Kidney capillary endothelial cell (primary cell): ENCODE results near the gene NAA10.

Experiments used
- DNase-seq: peaks from one replicate; pipeline ENCODE4 v3.0.0-alpha.2; 2018; ENCODE audit warnings: low spot score

Gene NAA10

GRCh38 chrX:153966841-153967535, 32.2 kb upstream of the NAA10 start:
- no peak for DNase-seq

- no peak for DNase-seq
Measured at GRCh38 chrX:153966283-153966688, 31.4 kb upstream of the NAA10 start.

- no peak for DNase-seq
Measured at GRCh38 chrX:153965406-153965805, 30.6 kb upstream of the NAA10 start.

DNA sequence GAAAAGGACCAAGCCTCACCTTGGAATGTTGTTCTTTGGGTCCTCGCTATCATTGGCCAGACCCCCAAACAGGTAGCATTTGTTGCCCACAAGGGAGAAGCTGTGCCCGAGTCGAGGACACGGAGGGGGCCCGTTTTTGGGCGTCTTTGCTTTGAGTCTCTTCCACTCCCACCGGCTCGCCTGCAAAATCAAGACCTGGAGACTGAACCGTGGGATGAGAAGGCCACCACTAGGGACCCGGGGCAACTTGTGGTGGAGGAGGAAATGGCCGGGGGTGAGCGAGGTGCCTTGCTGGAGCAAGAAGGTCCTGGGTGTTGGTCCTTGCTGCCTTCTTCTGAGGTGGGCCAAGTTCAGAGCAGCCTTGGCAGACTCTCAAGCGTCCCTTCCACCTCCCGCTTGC, 29.3 kb upstream of the NAA10 start:
- DNase-seq = no peak

DNA sequence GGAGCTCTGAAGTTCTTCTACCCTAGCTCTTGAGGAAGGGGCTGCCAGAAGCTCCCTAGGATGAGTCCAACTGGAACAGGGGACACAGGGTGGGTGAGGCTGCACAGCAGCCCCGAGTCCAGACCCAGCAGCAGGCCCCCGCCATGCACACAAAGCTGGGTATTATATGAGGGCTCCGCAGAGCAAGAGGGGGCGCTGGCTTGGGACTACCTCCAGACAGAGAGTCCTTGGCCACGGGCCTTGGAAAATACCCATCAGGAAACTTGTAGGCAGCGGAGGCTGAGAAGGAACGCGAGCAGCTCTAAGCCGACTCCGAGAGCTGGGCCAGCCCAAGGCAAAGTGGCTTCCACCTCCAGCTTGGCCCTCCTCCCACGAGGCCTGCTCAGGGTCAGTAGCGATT, 28.7 kb upstream of the NAA10 start:
- no peak for DNase-seq

DNA sequence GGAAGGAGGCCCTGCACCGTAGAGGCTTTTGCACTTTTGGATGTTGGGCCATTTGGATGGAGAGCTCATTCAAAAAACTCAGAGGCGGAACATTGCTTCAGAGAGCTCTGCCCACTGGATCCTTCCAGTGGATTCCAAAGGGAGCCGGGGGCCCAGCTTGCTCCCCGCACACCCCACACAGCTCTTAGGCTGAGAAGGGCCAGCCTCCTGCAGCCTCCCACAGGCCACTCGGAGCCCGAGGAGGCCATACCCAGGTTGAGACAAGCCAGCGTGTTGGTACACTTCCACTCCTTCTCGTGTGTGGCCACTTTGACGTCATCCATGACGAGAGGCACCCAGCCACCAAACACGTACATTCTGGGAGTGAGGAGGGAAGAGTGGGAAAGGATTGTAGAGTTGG, 26.5 kb upstream of the NAA10 start:
- DNase-seq = no peak

DNA sequence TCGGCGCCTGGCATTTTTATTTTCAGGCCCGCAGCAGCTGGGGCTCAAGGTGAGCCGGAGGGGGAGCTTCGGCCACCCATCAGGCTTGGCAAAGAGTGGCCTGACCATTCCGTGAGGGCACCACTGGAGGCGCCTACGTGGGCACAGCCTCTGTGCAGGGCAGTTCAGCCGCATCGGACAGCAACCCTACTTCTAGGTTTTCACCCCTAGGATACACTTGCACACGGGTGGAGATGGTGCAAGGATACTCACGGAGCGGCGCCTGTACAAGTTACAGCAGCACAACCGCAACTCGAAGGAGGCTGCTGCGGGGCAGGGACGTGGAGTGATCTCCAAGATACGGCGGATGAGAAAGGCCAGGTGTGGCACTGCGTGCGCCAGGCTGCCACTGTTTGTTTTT, 25.9 kb upstream of the NAA10 start:
- DNase-seq = no peak

DNA sequence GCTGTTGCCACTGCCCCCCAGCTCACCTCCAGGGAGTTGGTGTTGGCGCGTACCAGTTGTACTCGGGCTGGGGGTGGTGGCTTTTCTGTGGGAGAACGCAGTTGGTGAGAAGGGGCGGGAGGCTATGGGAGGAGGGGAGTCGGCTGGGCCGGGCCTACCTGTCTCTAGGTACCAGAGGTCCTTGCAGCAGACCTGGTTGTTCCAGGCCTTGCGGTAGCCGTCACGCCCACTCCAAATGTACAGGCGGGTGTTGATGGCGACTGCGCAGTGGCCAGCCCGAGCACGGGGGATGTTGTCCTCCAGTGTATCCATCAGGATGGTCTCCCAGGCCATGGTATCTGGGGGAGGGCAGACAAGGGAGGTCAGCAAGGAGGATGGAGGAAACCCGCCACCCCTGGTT, 25.2 kb upstream of the NAA10 start:
- DNase-seq = no peak

- no peak for DNase-seq
Measured at GRCh38 chrX:153959649-153960048, 24.8 kb upstream of the NAA10 start.

DNA sequence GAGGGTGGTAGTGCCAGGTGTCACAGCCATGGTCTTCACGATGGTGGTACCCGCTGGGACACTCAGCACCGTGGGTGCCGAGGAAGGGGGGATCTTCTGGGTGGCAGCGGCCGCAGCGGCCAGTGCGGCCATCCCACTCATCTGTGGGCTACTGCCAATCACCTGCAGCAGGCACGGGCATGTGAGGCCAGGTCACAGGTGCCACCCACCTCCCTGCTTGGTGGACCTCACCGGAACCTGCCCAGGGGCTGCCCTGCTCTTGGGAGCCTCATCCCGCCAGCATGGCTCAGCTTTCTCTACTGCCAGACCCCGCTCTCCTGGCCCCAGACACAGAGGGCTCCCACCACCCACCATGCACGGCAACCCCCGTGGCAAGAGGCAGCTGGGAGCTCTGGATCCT, 23.8 kb upstream of the NAA10 start:
- DNase-seq = no peak

GRCh38 chrX:153957224-153957623, 22.4 kb upstream of the NAA10 start:
- no peak for DNase-seq

DNA sequence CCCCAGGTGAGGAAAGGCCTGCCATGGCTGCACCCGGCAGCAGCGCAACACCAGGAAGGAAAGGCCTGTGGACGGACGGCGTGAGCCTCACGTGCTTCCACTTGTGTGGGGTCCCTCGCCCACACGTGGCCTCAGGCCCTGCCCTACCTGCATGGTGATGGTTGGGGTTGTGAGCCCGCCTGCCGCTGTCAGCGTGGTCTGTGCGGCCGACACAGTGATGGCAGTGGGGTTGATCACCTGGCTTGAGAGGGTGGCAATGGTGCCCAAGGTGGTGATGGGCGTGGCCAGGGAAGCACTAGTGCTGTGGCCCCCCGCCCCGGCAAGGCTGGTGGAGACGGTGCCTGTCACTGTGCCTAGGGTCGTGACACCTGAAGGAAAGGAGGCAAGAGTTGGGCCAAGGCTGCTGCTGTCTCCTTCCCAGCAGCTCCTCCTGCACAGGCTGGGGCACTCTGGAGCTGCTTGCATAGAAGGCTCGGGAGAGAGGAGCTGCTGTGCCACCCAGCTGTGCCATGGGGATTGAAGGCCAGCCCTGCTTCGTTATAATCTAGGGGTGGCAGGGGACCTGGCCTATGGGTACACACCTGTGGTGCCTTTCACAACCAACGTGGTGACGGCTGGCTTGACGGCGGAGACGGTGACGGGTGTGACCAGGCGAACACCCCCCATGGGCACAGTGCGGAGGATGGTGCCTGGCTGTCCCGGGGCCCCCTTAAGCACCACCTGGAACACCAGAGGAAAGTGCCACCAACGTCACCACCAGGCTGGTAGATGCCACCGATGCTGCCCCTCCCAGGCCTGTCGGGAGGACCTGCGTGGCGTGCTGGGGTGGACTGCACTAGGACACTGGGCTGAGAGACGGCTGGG, 21.4 kb upstream of the NAA10 start:
- no peak for DNase-seq

- DNase-seq = no peak
Measured at GRCh38 chrX:153955228-153955732, 20.4 kb upstream of the NAA10 start.

DNA sequence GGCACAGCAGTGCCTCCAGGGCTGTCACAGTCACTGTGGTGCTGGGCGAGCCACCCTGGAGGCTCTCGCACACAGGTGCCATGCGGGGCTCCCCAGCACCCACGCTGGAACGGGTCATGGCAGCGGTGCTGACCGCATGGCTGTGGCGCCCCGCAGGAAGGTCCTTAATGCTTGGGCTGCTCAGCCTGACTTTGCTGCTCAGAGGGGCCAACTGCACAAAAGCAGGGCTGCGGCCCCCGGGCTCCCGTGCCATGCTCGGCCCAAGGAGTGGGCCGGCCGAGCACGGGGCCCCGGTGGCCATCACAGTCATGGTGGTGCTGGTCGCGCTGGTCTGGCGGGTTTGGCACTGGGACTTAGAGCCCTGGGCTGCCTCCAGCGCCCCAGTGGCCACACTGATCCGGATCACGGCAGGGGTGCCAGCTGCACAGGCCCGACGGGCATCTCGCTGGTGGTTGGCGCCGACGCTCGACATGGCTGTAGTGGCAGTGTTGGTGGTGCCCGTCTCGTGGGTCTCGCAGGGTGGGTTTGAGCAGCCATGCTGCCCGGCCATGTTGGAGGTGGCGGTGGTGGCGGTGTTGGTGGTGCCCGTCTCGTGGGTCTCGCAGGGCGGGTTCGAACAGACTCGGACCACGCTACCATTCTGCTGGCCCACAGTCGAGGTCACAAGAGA, 19.9 kb upstream of the NAA10 start:
- DNase-seq = no peak

DNA sequence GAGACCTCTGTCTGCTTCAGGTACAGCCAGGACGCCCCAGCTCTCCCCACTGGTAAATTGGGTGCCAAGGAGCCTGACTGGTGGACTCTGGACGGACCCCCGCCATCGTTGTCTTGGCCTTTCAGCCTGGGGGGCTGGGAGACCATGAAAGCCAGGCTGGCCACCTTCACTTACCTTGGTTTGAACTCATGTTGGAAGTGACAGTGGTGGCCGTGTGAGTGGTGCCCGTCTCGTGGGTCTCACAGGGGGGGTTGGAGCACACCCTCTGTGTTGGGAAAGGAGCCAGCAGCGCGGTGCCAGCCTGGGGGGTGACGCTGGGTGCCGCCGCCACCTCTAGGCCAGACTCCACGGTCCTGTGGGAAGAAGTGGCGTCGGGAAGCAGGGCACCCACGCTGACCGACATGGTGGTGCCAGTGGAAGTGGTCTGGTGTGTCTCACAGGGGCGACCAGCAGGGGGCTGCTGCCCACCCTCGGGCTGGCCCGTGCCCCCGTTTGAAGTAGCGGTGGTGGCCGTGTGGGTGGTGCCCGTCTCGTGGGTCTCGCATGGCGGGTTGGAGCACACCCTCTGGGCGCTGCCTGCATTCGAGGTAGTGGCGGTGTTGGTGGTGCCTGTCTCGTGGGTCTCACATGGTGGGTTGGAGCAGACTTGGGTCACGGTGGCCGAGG, 19.2 kb upstream of the NAA10 start:
- no peak for DNase-seq

DNA sequence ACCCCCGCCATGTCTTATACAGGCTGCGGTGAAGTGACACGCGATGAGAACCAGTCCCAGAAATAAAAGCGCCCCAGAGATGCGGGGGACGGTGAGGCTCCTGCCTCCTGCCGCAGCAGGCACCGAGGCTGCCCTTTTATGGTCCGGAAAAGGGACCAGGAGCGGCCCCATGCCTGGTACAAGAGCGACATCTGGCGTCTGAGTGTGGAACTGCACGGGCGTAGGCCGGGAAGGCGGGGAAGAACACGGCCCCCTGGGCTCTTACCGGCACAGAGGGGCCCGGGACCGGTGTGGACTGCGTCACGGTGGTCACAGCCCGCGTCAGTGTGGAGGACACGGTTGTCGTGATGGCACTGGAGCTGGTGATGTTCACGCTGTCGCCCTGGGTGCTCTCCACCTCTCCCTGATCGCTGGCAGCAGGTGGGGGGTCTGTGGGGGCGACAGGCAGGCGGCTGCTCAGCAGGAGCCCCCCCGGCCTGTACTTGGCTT, 18.5 kb upstream of the NAA10 start:
- DNase-seq = peak; percentile 50

DNA sequence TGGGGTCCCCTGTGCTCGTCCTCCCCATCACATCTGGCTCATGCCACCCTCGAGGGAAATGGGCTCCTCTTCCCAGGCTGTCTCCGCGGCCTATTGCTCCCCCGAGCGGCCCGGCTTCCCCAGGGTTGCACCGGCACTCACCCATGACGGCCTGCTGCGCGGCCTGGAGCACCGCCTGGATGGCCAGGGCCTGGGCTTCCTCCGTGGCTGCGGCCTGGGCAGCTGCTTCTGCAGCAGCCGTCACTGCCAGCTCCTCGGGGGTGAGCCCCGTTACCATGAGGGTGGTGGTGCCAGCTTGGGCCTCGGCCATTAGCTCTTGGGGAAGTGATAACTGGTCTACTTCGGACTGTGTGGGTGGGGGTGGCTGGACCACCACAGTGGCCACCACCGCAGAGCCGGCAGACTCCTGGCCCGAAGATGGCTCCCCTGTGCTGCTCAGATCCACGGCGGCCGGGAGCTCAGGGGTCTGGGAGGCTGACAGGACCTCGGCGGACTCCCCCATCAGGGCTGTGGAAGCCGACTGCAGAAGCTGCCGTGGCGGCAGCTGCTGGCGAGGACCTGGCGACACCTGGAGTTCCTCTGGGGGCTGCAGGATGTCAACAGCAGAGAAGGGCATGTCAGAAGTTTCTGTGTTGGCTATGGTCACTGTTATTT, 17.7 kb upstream of the NAA10 start:
- no peak for DNase-seq

DNA sequence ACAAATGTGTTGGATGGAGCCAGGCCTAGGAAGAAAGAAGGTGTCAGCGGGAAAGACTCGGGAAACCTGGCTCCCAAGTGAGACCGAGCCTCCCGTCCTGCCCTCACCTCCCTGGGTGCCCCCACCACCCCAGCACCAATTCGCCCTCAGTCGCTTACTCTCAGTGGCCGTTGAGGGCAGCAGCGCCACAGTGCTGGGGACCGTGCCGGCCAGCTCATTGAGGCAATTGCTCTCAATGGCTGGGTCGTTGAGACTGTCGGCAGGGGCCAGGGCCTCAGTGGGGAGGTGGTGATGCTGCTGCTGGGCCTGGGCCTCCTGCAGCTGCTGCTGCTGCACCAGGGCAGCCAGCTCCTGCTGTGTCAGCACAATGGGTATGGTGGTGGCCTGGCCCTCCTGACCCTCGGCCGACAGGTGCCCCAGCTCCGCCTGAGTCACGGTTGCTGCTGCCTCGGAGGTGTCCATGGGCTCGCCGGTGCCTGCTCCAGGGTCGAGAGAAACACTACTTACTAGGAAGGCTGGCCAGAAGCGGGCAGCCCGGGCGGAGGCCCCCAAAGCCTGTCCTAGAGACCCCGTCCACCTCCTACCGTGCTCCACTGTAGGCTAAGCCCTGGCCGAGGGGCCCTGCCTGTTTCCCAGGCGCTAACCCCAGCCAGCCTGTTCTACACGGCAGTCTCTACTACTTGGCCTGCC, 17.0 kb upstream of the NAA10 start:
- no peak for DNase-seq

DNA sequence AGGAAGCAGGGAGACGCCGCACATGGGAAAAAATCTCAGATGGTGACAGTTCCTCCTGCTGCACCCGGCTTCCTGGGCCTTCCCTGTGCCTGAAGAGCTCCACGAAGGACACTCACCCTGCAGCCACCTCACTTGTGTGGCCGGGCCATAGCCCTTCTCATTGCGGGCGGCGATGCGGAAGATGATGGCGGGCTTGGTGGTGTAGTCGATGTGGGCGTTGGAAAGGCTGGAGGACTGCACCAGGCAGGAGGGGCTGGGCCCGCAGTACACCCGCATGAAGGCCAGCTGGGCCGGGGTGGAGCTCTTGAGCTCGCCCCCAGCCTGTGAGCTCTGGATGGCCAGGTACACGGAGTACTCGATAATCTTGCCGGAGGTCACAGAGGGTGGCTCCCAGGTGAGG, 15.3 kb upstream of the NAA10 start:
- no peak for DNase-seq

- DNase-seq = no peak
Measured at GRCh38 chrX:153948847-153949805, 14.3 kb upstream of the NAA10 start.
